Activated CD8-positive, alpha-beta T cell treated with anti-CD3 and anti-CD28 coated beads for 36 hours (primary cell): Measurements from ENCODE around the gene TFDP1. TPM values are rescaled to one million over a fixed set of nuclear protein-coding genes. Genes with fewer than 3 reads are reported as not detected.
"Not testable (repeated sequence)": the region's sequence is repeated elsewhere in the genome, so short reads cannot be mapped to it uniquely, and the experiment has no call there.

ENCODE experiments used
- ATAC-seq: fragments of 200-7000 bp; cut with Tn5 transposase; one replicate; pipeline ENCODE4 v1.10.0; 2021; ENCODE audit warnings: mild to moderate bottlenecking, moderate library complexity
- CTCF ChIA-PET: fragments of 350-600 bp; sonication (Branson Sonifier 250); formaldehyde crosslinking; loops from one replicate; lab custom pipeline; 2021; ENCODE audit warnings: antibody characterized with exemption; lab: Charles Lee
- POLR2A ChIA-PET: fragments of 350-600 bp; sonication (Branson Sonifier 250); formaldehyde crosslinking; loops from one replicate; lab custom pipeline; 2021; ENCODE audit warnings: antibody characterized with exemption; lab: Charles Lee
- DNase-seq: peaks from one replicate; pipeline ENCODE4 v3.0.0-alpha.2; 2020
- H3K27ac Mint-ChIP-seq: one replicate; pipeline ENCODE4 v1.8.0; 2021; ENCODE audit warnings: mild to moderate bottlenecking, mixed read lengths
- H3K27me3 Mint-ChIP-seq: one replicate; pipeline ENCODE4 v1.8.0; 2021; ENCODE audit warnings: mixed read lengths
- H3K36me3 Mint-ChIP-seq: one replicate; pipeline ENCODE4 v1.8.0; 2021; ENCODE audit warnings: low read depth, mixed read lengths
- H3K4me1 Mint-ChIP-seq: one replicate; pipeline ENCODE4 v1.8.0; 2021; ENCODE audit warnings: low read depth, mixed read lengths
- H3K4me3 Mint-ChIP-seq: one replicate; pipeline ENCODE4 v1.8.0; 2021; ENCODE audit warnings: mild to moderate bottlenecking, moderate library complexity, mixed read lengths
- H3K9me3 Mint-ChIP-seq: one replicate; pipeline ENCODE4 v1.8.0; 2021; ENCODE audit warnings: mixed read lengths
- CTCF ChIP-seq: fragments of 200-600 bp; IDR thresholded peaks from one replicate; pipeline ENCODE4 v1.8.0; 2022; ENCODE audit warnings: antibody characterized with exemption, mild to moderate bottlenecking
- intact Hi-C: fragments of 100-400 bp; cut with micrococcal nuclease; formaldehyde crosslinking; loops from one replicate; pipeline ENCODE4 v1.10.0; 2022
- total RNA-seq, 2 experiments: library from RNA; stranded (reverse); gene quantifications; one replicate each; pipeline ENCODE4 v1.2.3, GENCODE V29; 2021

Gene TFDP1
- total RNA-seq, 2 experiments from 2014 or later = 174 to 184 TPM

- no peak for ATAC-seq
- Mint-ChIP-seq H3K36me3 (peaks cover 38% of the 10 kb centered on the region), H3K4me1 (no peaks in the 10 kb centered on the region)
These were observed 38.4 kb downstream of the TFDP1 start for GRCh38 chr13:113622791-113623490.

DNA sequence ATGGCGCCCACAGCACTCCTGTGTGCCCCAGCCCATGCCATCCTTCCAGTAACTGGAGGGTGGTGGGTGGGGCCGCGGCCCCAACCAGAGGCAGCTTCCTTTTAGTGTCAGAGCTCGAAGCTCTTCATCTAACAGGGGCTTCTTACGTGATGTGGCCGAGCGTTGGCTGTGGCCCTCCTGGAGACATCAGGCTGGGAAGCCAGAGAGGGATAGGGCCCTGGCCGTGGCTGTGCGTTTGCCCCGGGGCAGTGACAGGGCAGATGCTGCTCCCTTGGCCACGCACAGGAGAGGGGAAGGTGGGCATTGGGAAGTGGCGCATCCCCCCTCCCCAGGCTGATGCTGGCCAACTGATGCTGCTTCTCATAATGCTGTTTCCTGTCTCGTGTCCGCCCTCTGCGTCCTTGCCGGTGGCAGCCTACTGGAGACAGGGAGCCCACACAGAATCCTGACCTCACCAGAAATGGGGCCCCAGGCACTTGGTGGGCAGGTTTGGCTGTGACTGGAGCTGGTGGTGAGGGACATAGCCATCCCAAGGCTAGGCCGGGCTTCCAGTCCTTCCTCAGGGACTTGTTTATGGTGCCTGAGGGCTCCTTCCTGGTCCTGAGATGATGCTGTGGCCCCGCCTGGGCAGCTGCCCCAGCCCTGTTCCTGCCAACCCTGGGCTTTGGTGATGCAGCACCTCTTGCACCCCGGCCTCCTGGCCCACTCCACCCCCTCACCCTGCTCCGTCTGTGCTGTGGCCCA, 39.1 kb downstream of the TFDP1 start:
- Mint-ChIP-seq H3K27me3 (no peaks in the 10 kb centered on the region), H3K4me3 (no peak overlapping the region), H3K9me3 (no peaks in the 10 kb centered on the region), H3K27ac (no peak overlapping the region), H3K36me3 (peaks cover 38% of the 10 kb centered on the region), H3K4me1 (no peaks in the 10 kb centered on the region)
- DNase-seq (no peak), ATAC-seq (no peak)
- intact Hi-C loops = no loop called here
- POLR2A ChIA-PET = no interaction called here
- CTCF ChIA-PET = no interaction called here
- TF ChIP-seq CTCF = no peak

More at GRCh38 chr13:113622791-113623490, 38.4 kb downstream of the TFDP1 start:
- TF ChIP-seq CTCF = no peak
- H3K4me3 Mint-ChIP-seq = no peak overlapping the region
- ChIA-PET CTCF (no interaction called here), POLR2A (no interaction called here)
- intact Hi-C loops = no loop called here
- no peaks in the 10 kb centered on the region for H3K27me3 Mint-ChIP-seq
- no peak overlapping the region for H3K27ac Mint-ChIP-seq
- no peak for DNase-seq
- H3K9me3 Mint-ChIP-seq = no peaks in the 10 kb centered on the region

GRCh38 chr13:113624235-113624587, 39.7 kb downstream of the TFDP1 start:
- Mint-ChIP-seq H3K36me3 (peaks cover 37% of the 10 kb centered on the region), H3K4me1 (no peaks in the 10 kb centered on the region), H3K27me3 (no peaks in the 10 kb centered on the region), H3K9me3 (no peaks in the 10 kb centered on the region), H3K4me3 (no peak overlapping the region), H3K27ac (no peak overlapping the region)
- CTCF ChIA-PET = no interaction called here
- no peak for ATAC-seq
- no peak for DNase-seq
- intact Hi-C loops = no loop called here
- POLR2A ChIA-PET = no interaction called here
- no peak for TF ChIP-seq CTCF

GRCh38 chr13:113624640-113625304, 40.2 kb downstream of the TFDP1 start:
- H3K9me3 Mint-ChIP-seq, H3K4me3 Mint-ChIP-seq, ATAC-seq, H3K27ac Mint-ChIP-seq, POLR2A ChIA-PET, intact Hi-C loops, CTCF ChIA-PET, DNase-seq, H3K27me3 Mint-ChIP-seq, H3K4me1 Mint-ChIP-seq: not testable (repeated sequence)
- peaks cover 41% of the 10 kb centered on the region for H3K36me3 Mint-ChIP-seq

DNA sequence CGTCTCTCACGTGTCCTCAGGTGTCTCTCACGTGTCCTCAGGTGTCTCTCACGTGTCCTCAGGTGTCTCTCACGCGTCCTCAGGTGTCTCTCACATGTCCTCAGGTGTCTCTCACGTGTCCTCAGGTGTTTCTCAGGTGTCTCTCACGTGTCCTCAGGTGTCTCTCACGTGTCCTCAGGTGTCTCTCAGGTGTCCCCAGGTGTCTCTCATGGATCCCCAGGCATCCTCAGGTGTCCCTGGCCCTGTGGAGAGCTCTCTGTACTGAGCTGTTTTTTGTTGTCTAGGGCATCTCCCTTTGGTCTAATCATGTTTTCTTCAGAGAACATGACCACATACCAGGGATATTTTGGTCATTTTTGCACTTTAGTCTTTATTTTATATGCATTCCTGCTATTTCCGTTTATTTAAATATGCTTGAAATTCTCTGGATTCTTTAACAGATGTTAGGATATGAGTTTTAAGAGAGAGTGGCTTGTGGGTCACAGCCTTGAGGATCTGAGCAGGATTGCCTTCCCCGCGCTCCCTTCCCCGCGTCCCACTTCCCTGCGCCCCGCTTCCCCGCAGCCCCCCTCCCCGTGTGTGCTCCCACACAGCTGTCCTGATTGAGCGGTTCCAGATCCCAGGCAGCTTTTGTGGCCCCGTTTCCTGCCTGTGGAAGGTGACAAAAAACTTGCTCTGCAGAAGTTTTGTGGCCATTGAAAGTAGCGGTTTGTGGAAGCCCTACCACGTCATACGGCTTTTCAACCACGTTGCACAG, 41.6 kb downstream of the TFDP1 start:
- intact Hi-C loops = no loop called here
- Mint-ChIP-seq H3K27me3 (no peaks in the 10 kb centered on the region), H3K4me3 (no peak overlapping the region), H3K27ac (no peak overlapping the region), H3K4me1 (no peaks in the 10 kb centered on the region), H3K9me3 (no peaks in the 10 kb centered on the region), H3K36me3 (peaks cover 45% of the 10 kb centered on the region)
- no peak for DNase-seq
- POLR2A ChIA-PET = no interaction called here
- CTCF ChIA-PET = no interaction called here
- no peak for ATAC-seq
- TF ChIP-seq CTCF = no peak
